BE2C (cell line): Measurements from ENCODE around the gene RFT1.

Source experiments
- DNase-seq: peaks from one replicate; pipeline ENCODE4 v3.0.0-alpha.2; 2020
- H3K27me3 ChIP-seq: fragments of 250-450 bp; sonication (Bioruptor Pico); 2 replicates; pipeline ENCODE4 v1.5.1; 2020; ENCODE audit warnings: mild to moderate bottlenecking
- H3K36me3 ChIP-seq: fragments of 250-450 bp; sonication (Bioruptor Pico); 2 replicates; pipeline ENCODE4 v1.5.1; 2020; ENCODE audit warnings: mild to moderate bottlenecking
- H3K4me1 ChIP-seq: fragments of 250-450 bp; sonication (Bioruptor Pico); 2 replicates; pipeline ENCODE4 v1.5.1; 2020
- H3K4me3 ChIP-seq: 2 replicates; pipeline ENCODE4 v1.5.1; 2011; ENCODE audit warnings: low read depth, low read length
- H3K9me3 ChIP-seq: fragments of 250-450 bp; sonication (Bioruptor Pico); 2 replicates; pipeline ENCODE4 v1.5.1; 2020
- TF ChIP-seq, protein P1 (sequence below): IDR thresholded peaks from 2 replicates; pipeline ENCODE4 v1.5.1; 2012; ENCODE audit warnings: mild to moderate bottlenecking, low read depth, low read length

Gene RFT1

GRCh38 chr3:53123510-53123909 is 6.7 kb downstream of the RFT1 start:
- TF ChIP-seq, protein P1, sequence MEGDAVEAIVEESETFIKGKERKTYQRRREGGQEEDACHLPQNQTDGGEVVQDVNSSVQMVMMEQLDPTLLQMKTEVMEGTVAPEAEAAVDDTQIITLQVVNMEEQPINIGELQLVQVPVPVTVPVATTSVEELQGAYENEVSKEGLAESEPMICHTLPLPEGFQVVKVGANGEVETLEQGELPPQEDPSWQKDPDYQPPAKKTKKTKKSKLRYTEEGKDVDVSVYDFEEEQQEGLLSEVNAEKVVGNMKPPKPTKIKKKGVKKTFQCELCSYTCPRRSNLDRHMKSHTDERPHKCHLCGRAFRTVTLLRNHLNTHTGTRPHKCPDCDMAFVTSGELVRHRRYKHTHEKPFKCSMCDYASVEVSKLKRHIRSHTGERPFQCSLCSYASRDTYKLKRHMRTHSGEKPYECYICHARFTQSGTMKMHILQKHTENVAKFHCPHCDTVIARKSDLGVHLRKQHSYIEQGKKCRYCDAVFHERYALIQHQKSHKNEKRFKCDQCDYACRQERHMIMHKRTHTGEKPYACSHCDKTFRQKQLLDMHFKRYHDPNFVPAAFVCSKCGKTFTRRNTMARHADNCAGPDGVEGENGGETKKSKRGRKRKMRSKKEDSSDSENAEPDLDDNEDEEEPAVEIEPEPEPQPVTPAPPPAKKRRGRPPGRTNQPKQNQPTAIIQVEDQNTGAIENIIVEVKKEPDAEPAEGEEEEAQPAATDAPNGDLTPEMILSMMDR, result no peak
- no peaks in the 10 kb centered on the region for H3K36me3 ChIP-seq
- H3K9me3 ChIP-seq, result no peaks in the 10 kb centered on the region
- DNase-seq, result no peak
- H3K4me3 ChIP-seq, result no peak overlapping the region
- H3K4me1 ChIP-seq, result no peaks in the 10 kb centered on the region
- H3K27me3 ChIP-seq, result no peaks in the 10 kb centered on the region

GRCh38 chr3:53122933-53123305 is 7.3 kb downstream of the RFT1 start:
- no peaks in the 10 kb centered on the region for H3K9me3 ChIP-seq
- H3K4me1 ChIP-seq, result no peaks in the 10 kb centered on the region
- no peak for DNase-seq
- no peaks in the 10 kb centered on the region for H3K36me3 ChIP-seq
- H3K4me3 ChIP-seq, result no peak overlapping the region
- no peaks in the 10 kb centered on the region for H3K27me3 ChIP-seq
- TF ChIP-seq, protein P1, result no peak

GRCh38 chr3:53122255-53122932 is 7.8 kb downstream of the RFT1 start:
- Histone ChIP-seq H3K27me3 (no peaks in the 10 kb centered on the region), H3K36me3 (no peaks in the 10 kb centered on the region), H3K4me1 (no peaks in the 10 kb centered on the region), H3K9me3 (no peaks in the 10 kb centered on the region), H3K4me3 (no peak overlapping the region)
- TF ChIP-seq, protein P1, result no peak
- DNase-seq, result no peak

- no peaks in the 10 kb centered on the region for H3K36me3 ChIP-seq
Observed at GRCh38 chr3:53120336-53120735, 9.9 kb downstream of the RFT1 start.

GRCh38 chr3:53116956-53117355 is 13.3 kb downstream of the RFT1 start:
- Histone ChIP-seq H3K4me1 (no peaks in the 10 kb centered on the region), H3K9me3 (no peaks in the 10 kb centered on the region), H3K4me3 (no peak overlapping the region), H3K27me3 (no peaks in the 10 kb centered on the region), H3K36me3 (no peaks in the 10 kb centered on the region)
- no peak for DNase-seq
- TF ChIP-seq, protein P1, result no peak

More at GRCh38 chr3:53120336-53120735, 9.9 kb downstream of the RFT1 start:
- TF ChIP-seq, protein P1, result no peak
- DNase-seq, result no peak
- H3K4me1 ChIP-seq, result no peaks in the 10 kb centered on the region
- H3K27me3 ChIP-seq, result no peaks in the 10 kb centered on the region
- H3K4me3 ChIP-seq, result no peak overlapping the region
- no peaks in the 10 kb centered on the region for H3K9me3 ChIP-seq

DNA sequence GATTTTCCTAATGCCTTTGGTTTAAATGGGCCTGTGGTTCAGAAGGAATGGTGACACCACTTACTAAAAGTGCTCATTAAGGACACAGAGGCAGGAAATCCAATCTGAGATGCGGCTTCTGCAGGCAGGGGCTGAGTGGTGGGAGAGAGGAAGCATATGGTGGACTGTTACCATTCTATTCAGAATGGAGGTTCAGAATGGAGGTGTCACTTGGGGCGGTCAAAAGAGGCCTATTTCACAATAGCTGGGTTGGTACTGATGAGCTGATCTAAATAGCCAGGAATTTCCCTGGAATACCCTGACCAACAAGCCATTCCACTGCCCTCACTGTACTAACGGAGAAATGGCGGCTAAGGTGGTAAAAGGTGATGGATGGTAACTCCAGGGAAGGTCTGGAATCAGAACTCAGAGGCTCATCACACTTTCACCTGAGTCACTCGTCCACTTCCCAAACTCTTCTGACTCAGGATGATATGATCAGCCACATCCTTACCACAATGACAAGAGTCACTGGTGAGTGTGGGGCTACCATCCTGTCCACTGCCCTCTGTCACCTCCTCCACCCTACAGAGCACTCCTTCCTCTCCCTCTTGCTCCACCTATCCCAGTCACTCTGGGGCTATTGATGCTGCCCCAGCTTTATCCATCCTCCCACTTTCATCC is 15.7 kb downstream of the RFT1 start:
- H3K4me1 ChIP-seq, result no peaks in the 10 kb centered on the region
- H3K9me3 ChIP-seq, result no peaks in the 10 kb centered on the region
- H3K36me3 ChIP-seq, result no peaks in the 10 kb centered on the region
- H3K4me3 ChIP-seq, result no peak overlapping the region
- DNase-seq, result no peak
- TF ChIP-seq, protein P1, result no peak
- no peaks in the 10 kb centered on the region for H3K27me3 ChIP-seq
